H9 (cell line): ENCODE data around the gene CCN5. TPM values are rescaled to one million over a fixed set of nuclear protein-coding genes. Genes with fewer than 3 reads are reported as not detected.

Source experiments
- DNase-seq: peaks from one replicate; pipeline ENCODE4 v3.0.0-alpha.2; 2017
- H2AFZ ChIP-seq: one replicate; pipeline ENCODE4 v1.6.1; 2013; ENCODE audit warnings: mild to moderate bottlenecking, low read length, control low read depth, moderate library complexity
- H2AK5ac ChIP-seq: 2 replicates; pipeline ENCODE4 v1.6.1; 2013; ENCODE audit warnings: low read length, control low read depth, mixed read lengths; ENCODE audit not compliant: insufficient read length
- H2BK120ac ChIP-seq: one replicate; pipeline ENCODE4 v1.6.1; 2013; ENCODE audit warnings: low read depth, mild to moderate bottlenecking, low read length, control low read depth, inconsistent platforms; ENCODE audit not compliant: poor library complexity, severe bottlenecking
- H2BK12ac ChIP-seq: 2 replicates; pipeline ENCODE4 v1.6.1; 2013; ENCODE audit warnings: low read length, control low read depth, mixed read lengths, low read depth; ENCODE audit not compliant: insufficient read length
- H2BK15ac ChIP-seq: 2 replicates; pipeline ENCODE4 v1.6.1; 2013; ENCODE audit warnings: low read depth, low read length, control low read depth
- H2BK20ac ChIP-seq: one replicate; pipeline ENCODE4 v1.6.1; 2013; ENCODE audit warnings: low read depth, mild to moderate bottlenecking, low read length, control low read depth, inconsistent platforms; ENCODE audit not compliant: poor library complexity, severe bottlenecking
- H2BK5ac ChIP-seq: 2 replicates; pipeline ENCODE4 v1.6.1; 2013; ENCODE audit warnings: low read length, control low read depth, mixed read lengths; ENCODE audit not compliant: insufficient read length
- H3K14ac ChIP-seq: 2 replicates; pipeline ENCODE4 v1.6.1; 2013; ENCODE audit warnings: low read length, control low read depth; ENCODE audit not compliant: insufficient read depth
- H3K18ac ChIP-seq: 2 replicates; pipeline ENCODE4 v1.6.1; 2013; ENCODE audit warnings: low read depth, mild to moderate bottlenecking, mixed read lengths, low read length, control low read depth; ENCODE audit not compliant: insufficient read length
- H3K23ac ChIP-seq: 2 replicates; pipeline ENCODE4 v1.6.1; 2013; ENCODE audit warnings: low read length, control low read depth, mixed read lengths, low read depth; ENCODE audit not compliant: insufficient read length
- H3K23me2 ChIP-seq: 2 replicates; pipeline ENCODE4 v1.6.1; 2013; ENCODE audit warnings: low read depth, mild to moderate bottlenecking, mixed read lengths, low read length, control low read depth; ENCODE audit not compliant: insufficient read length, poor library complexity, severe bottlenecking
- H3K27ac ChIP-seq: 2 replicates; pipeline ENCODE4 v1.5.1; 2013; ENCODE audit warnings: low read length, control low read depth, mixed read lengths, low read depth; ENCODE audit not compliant: insufficient read length
- H3K27me3 ChIP-seq: 2 replicates; pipeline ENCODE4 v1.6.1; 2013; ENCODE audit warnings: low read length, control low read depth, inconsistent platforms; ENCODE audit not compliant: insufficient read depth
- H3K4ac ChIP-seq: 2 replicates; pipeline ENCODE4 v1.6.1; 2013; ENCODE audit warnings: low read depth, mild to moderate bottlenecking, control low read depth, inconsistent platforms, low read length, moderate library complexity
- H3K4me1 ChIP-seq: 2 replicates; pipeline ENCODE4 v1.6.1; 2013; ENCODE audit warnings: low read length, control low read depth, inconsistent platforms; ENCODE audit not compliant: insufficient read depth
- H3K4me2 ChIP-seq: 2 replicates; pipeline ENCODE4 v1.6.1; 2013; ENCODE audit warnings: low read length, control low read depth, mixed read lengths; ENCODE audit not compliant: insufficient read length, insufficient read depth
- H3K56ac ChIP-seq: 2 replicates; pipeline ENCODE4 v1.6.1; 2013; ENCODE audit warnings: low read depth, mild to moderate bottlenecking, mixed read lengths, low read length, control low read depth; ENCODE audit not compliant: insufficient read length
- H3K79me1 ChIP-seq: 2 replicates; pipeline ENCODE4 v1.6.1; 2013; ENCODE audit warnings: low read depth, mild to moderate bottlenecking, moderate library complexity, low read length, control low read depth, inconsistent platforms; ENCODE audit not compliant: insufficient read depth, poor library complexity, severe bottlenecking
- H3K79me2 ChIP-seq: 2 replicates; pipeline ENCODE4 v1.6.1; 2013; ENCODE audit warnings: low read length, control low read depth, inconsistent platforms; ENCODE audit not compliant: insufficient read depth
- H3K9ac ChIP-seq: 2 replicates; pipeline ENCODE4 v1.6.1; 2013; ENCODE audit warnings: low read length, control low read depth, mixed read lengths; ENCODE audit not compliant: insufficient read length; ENCODE audit errors: extremely low read depth
- H3K9me3 ChIP-seq: one replicate; pipeline ENCODE4 v1.6.1; 2013; ENCODE audit warnings: low read depth, low read length, inconsistent platforms; ENCODE audit not compliant: control insufficient read depth
- H3T11ph ChIP-seq: one replicate; pipeline ENCODE4 v1.6.1; 2013; ENCODE audit warnings: mild to moderate bottlenecking, low read length, control low read depth, inconsistent platforms
- H4K20me1 ChIP-seq: one replicate; pipeline ENCODE4 v1.6.1; 2013; ENCODE audit not compliant: control insufficient read depth, insufficient read length, insufficient read depth
- H4K5ac ChIP-seq: 2 replicates; pipeline ENCODE4 v1.6.1; 2013; ENCODE audit warnings: low read depth, mild to moderate bottlenecking, mixed read lengths, low read length, control low read depth; ENCODE audit not compliant: insufficient read length
- H4K8ac ChIP-seq: replicated peaks from 2 replicates; pipeline ENCODE4 v1.6.1; 2013; ENCODE audit warnings: low read length, control low read depth, mixed read lengths, low read depth; ENCODE audit not compliant: insufficient read length
- H4K91ac ChIP-seq: 2 replicates; pipeline ENCODE4 v1.6.1; 2013; ENCODE audit warnings: low read depth, mild to moderate bottlenecking, moderate library complexity, mixed read lengths, low read length, control low read depth; ENCODE audit not compliant: insufficient read length
- H3K27ac Mint-ChIP-seq, 3 experiments: 2 replicates in 2 of 3; 3 replicates in 1 of 3; pipeline ENCODE4 v1.8.0; 2020 to 2021; ENCODE audit warnings: mixed read lengths in 3 of 3, mild to moderate bottlenecking in 1 of 3, moderate library complexity in 1 of 3
- H3K27me3 Mint-ChIP-seq: 2 replicates; pipeline ENCODE4 v1.8.0; 2021; ENCODE audit warnings: low read depth, mild to moderate bottlenecking, moderate library complexity, mixed read lengths
- H3K36me3 Mint-ChIP-seq, 3 experiments: 2 replicates in 2 of 3; 3 replicates in 1 of 3; pipeline ENCODE4 v1.8.0; 2020 to 2021; ENCODE audit warnings: low read depth in 3 of 3, mixed read lengths in 3 of 3; ENCODE audit not compliant: insufficient read depth in 1 of 3
- H3K4me1 Mint-ChIP-seq, 2 experiments: 2 replicates each; pipeline ENCODE4 v1.8.0; 2020; ENCODE audit warnings: mixed read lengths in 2 of 2
- H3K4me3 Mint-ChIP-seq, 2 experiments: 2 replicates in 1 of 2; 3 replicates in 1 of 2; pipeline ENCODE4 v1.8.0; 2020 to 2021; ENCODE audit warnings: mild to moderate bottlenecking in 2 of 2, mixed read lengths in 2 of 2, moderate library complexity in 1 of 2
- H3K9me3 Mint-ChIP-seq, 2 experiments: 2 replicates in 1 of 2; 3 replicates in 1 of 2; pipeline ENCODE4 v1.8.0; 2020; ENCODE audit warnings: mild to moderate bottlenecking in 2 of 2, mixed read lengths in 2 of 2, moderate library complexity in 1 of 2
- CTCF ChIP-seq: fragments of 200-600 bp; sonication (generic); conservative IDR thresholded peaks from 3 replicates; pipeline ENCODE4 v1.8.0; 2021; ENCODE audit warnings: antibody characterized with exemption, mild to moderate bottlenecking
- WGBS: extraction: QIAGEN DNeasy Blood & Tissue Kit; methylation state at CpG from one replicate; pipeline ENCODE4 v1.1.7; 2013; ENCODE audit warnings: missing lambda C conversion rate, low lambda C conversion rate, mixed read lengths; ENCODE audit not compliant: insufficient read length; ENCODE audit errors: extremely low coverage; 5-methylcytosine and 5-hydroxymethylcytosine counted together
- total RNA-seq: library from RNA; stranded (reverse); gene quantifications from 2 replicates; pipeline ENCODE4 v1.2.1, GENCODE V29; 2021

The CCN5 gene
- total RNA-seq, 1 experiment from 2014 or later: not detected

DNA sequence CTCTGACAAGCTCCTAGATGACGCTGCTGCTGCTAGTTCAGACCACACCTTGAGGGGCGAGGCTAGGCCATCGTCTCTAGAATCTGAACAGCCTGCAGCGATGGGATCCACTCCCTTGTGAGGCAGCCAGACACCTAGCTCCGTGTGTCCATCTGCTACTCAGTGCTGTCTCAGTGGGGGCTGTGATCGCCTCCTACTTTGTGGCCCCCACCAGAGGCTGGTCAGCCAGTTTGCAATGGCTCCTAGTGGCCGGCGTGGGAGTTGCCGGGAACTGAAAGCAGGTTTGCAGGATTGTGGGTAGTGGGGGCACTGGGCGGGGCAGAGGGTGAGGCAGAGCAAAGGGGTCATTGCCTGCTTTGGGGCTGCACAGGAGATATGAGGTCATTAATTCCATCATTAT, 2.8 kb downstream of the CCN5 start:
- Histone ChIP-seq H3K79me2 (no peaks in the 10 kb centered on the region), H3K9me3 (no peaks in the 10 kb centered on the region), H2BK120ac (no peak overlapping the region), H3K23ac (no peak overlapping the region), H3K4me2 (no peak overlapping the region), H2AK5ac (no peak overlapping the region), H3K18ac (no peak overlapping the region), H2BK12ac (no peak overlapping the region), H2BK20ac (no peak overlapping the region), H2AFZ (no peak overlapping the region), H4K91ac (no peak overlapping the region), H3K56ac (no peak overlapping the region), H3T11ph (no peak overlapping the region), H2BK5ac (no peak overlapping the region), H4K20me1 (no peaks in the 10 kb centered on the region), H3K9ac (no peak overlapping the region), H4K8ac (no peak overlapping the region), H3K4ac (no peak overlapping the region), H3K14ac (0 out of 2 replicates have a peak overlapping the region, but pooled peaks have one; percentile 77), H3K23me2 (no peaks in the 10 kb centered on the region), H3K4me1 (no peaks in the 10 kb centered on the region), H3K27me3 (no peaks in the 10 kb centered on the region), H4K5ac (no peak overlapping the region), H3K79me1 (no peaks in the 10 kb centered on the region), H3K27ac (no peak overlapping the region), H2BK15ac (no peak overlapping the region)
- H3K4me1 Mint-ChIP-seq: peaks cover 3 to 4% of the 10 kb centered on the region in 2 experiments
- no peaks in the 10 kb centered on the region for H3K9me3 Mint-ChIP-seq
- peak; percentile 63 for DNase-seq
- WGBS: no CpG with 5 or more reads among the region's 10 CpGs
- no peaks in the 10 kb centered on the region for H3K36me3 Mint-ChIP-seq
- peak; percentile 69 for TF ChIP-seq CTCF
- no peak overlapping the region for H3K27ac Mint-ChIP-seq
- H3K27me3 Mint-ChIP-seq: no peaks in the 10 kb centered on the region
- H3K4me3 Mint-ChIP-seq: no peak overlapping the region
